Stimulated activated CD8-positive, alpha-beta memory T cell treated with anti-CD3 and anti-CD28 coated beads, Interleukin-4, amount 100 ng/mL, for 4 hours (primary cell): ENCODE data around the gene INPP5D.

Source experiments
- DNase-seq, 2 donors: peaks; one replicate each; pipeline ENCODE4 v3.0.0-alpha.2; 2020; ENCODE audit warnings: low read depth in 2 of 2, low spot score in 1 of 2

INPP5D gene

DNA sequence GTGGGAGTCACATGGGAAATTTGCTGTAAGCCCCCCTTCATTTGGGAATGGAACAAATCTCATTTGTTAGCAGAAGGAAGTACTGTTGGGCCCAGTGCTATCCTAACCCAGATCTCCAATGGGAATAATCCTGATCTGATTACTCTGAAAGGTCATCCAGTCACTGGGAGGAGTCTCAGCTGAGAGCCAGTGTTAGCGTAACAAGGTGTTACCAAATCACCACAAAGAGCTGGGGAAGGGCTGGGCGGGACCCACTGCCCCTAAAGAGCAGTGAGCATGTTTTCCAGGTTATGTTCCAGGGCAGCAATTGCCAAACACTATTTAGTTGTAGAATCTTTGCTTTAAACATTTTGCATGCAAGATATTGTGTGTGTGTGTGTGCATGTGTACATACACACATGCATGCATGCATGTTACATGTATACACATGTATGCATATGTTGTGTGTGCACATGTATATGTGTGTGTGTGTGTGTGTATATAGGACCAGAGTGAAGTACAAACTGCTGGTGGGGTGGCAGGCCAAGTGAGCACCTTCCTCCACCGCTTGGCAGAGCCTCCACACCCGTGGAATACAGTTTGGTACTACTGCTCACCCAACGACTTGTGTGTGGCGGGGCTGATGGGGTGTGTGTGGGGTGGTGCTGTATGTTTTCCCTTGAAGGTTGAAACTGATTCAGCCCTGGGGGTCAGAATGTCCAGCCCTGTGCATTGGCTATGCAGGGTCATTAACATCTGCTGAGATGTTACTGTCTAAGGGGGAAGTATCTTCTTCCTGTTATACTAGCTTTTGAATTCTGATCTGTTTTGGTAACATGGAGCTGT, 15.2 kb downstream of the INPP5D start:
- no peak for DNase-seq

DNA sequence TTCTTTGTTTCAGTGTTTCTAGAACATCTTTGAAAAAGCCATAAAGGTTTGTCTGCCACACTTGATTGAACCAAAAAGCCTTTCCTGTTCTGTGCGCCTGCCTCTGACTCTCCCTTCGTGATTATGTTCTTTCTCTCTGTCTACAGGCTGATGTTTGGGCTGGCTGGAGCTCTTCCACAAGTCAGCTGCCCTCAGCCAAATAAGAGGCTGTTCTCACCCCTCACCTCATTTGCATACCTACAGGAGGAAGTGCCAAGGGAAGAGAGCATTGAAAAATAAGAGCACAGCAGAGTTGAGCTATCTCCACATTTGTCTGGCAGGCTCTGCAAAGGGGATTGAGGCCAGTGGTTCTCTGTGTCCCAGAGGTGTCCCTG, 15.8 kb downstream of the INPP5D start:
- DNase-seq: no peak

DNA sequence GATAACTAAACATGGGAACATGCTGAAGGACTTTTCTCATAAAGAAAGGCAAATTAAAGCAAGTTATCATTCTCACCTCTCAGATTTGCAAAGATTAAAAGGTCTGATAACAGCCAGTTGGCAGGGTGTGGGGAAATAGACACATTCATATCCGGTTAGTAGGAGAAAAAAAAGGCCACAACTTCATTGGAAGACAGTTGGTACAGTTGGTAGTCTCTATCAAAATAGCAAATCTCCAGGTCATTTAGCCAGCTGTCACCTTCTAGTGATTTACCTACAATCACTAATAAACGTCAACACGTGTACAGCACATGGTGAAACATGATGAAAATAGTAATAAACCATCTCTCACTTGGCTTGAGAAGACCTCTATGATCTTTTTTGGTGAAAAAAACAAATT, 16.6 kb downstream of the INPP5D start:
- DNase-seq: no peak

DNA sequence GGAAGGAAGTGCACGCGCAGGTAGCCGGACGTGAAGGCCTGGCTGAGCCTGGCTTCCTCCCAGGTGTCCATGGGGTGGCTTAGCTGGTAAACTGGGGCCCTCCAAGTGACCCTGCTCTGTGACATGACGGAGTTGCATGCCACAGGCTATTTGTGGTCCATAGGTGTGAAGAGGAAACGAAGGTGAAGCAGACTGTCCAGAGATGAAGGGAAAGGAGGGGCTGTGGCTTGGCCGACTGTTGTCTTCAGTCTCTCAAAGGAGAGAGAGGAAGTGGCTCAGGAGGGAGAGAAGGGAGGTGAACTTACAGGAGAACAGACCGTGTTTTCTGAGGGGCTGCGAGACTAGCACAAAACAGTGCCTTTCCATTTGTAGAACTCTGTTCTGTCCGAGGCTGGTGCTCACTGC, 19.3 kb downstream of the INPP5D start:
- no peak for DNase-seq

DNA sequence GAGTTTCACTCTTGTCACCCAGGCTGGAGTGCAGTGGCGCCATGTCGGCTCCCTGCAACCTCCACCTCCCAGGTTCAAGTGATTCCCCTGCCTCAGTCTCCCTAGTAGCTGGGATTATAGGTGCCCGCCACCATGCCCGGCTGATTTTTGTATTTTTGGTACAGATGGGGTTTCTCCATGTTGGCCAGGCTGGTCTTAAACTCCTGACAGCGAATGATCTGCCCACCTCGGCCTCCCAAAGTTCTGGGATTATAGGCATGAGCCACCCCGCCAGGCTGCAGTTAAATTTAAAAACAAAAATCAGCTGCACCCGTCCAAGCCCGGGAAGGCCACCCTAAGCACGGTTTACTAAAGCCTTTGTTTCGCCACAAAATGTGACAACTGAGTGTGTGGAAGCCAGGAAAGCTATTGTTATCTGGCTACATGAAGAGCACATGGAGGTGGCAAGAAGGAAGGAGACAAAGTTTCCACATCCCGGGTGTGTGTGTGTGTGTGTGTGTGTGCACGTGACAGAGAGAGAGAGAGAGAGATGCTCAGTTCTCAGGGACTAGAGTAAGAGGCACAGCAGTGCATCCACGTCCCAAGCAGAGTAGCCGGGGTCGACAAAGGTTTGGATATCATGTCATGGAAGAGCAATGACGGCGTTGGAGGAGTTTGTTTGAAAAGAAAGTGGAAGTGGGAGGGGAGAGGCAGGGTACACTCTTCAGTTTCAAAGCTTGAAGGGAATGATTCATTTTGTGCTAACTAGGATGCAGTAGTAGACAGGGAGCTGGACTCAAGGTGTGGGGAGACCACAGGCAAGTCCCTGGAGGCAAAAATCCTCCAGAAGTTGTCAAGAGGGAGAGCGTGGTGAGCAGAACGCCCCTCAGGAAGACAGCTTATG, 20.1 kb downstream of the INPP5D start:
- no peak for DNase-seq

DNA sequence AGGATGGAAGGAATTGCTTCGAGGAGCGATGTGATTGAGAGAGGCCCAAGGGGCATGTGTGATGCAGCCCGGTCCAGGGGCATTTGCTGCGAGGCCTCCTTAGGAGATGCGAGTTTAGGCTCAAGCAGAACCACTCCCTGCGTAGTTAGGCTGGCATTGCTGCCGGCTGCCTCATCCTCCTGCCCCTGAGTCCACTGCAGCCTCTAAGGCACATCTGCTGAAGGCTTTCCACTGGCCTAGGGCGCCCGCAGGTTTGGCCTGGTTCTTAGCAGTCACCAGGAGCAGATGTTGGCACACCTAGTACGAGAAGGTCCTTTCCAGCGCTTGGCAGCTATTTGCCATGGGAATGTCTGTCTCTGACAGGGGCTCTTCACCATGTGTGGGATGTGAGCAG, 20.7 kb downstream of the INPP5D start:
- DNase-seq: no peak

DNA sequence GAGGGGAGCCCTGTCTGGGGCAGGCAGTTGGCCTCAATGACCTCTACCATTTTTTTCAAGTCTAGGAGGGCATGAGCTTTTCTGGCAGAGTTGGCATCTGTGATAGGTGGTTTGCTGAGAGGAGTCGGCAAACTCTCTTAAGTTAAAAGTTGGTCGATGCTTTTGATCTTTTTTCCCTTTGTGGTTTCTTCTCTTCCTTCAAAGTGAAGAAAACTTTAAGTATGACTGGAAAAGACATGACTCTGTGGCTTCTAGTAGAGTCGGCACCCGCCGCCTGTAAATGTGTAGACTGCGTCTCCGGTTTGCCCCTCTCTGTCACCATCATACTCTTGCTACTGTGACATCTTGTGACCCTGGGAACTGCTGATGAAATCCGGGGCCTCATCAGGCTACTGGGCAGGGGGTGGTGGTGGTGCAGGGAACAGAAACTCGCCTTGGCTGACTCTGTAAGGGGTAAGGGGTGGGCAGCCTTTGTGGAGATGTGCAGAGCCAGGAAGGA, 21.1 kb downstream of the INPP5D start:
- DNase-seq: no peak

DNA sequence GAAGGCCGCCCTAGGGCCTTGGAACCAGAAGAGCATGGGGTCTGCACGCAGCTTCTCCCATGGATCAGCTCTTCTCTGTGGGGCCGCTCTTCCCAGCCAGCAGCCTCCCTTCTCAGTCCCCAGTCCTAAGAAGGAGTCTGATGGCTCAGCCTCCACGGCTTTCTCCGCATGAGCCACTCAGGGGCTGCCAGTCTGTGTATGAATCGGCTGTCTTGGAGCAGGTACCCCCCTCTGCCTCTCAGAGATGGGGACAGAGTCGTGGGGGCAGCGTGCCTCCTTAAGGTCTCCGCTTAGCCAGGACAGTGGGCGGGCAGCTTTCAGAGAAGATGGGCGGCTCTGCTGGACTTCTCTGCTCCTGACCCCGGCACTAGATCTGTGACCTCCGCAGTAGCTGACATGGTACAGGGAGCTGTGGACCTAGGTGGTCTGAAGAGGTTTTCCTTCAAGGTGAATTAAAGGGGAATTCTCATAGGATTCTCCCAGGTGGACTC, 21.6 kb downstream of the INPP5D start:
- DNase-seq: no peak

DNA sequence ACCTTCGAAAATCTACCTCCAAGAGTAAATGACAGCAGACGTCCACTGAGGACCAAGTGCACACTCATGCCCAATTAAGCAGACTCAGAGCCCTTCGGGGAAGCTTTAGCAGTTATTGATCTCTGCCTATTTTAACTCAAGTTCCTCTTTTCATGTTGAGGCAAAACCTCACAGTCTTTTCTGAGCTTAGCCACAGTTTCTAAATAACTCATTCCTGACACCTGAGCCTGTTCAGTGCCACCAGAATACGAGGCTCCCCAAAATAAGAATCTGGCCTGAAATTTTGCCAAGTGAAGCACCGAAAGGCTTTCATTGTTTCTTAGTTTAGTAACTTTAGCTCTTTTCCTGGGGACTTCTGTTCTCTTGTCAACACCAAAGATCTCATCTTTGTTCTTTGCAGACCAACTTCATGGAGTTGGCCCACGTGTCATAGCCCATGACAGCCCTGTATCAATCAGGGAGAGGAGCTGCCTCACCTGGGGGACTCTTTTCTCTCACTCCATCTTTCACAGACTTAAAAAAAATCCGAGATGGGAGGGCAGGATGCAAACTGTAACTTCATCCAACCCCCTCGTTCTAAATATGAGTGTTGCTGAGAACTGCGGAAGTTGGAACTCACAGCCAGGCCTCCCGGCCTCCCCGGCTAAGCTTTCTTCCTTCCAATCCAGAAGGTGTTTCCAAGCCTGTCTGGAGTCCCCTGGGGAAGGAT, 22.2 kb downstream of the INPP5D start:
- DNase-seq: no peak

DNA sequence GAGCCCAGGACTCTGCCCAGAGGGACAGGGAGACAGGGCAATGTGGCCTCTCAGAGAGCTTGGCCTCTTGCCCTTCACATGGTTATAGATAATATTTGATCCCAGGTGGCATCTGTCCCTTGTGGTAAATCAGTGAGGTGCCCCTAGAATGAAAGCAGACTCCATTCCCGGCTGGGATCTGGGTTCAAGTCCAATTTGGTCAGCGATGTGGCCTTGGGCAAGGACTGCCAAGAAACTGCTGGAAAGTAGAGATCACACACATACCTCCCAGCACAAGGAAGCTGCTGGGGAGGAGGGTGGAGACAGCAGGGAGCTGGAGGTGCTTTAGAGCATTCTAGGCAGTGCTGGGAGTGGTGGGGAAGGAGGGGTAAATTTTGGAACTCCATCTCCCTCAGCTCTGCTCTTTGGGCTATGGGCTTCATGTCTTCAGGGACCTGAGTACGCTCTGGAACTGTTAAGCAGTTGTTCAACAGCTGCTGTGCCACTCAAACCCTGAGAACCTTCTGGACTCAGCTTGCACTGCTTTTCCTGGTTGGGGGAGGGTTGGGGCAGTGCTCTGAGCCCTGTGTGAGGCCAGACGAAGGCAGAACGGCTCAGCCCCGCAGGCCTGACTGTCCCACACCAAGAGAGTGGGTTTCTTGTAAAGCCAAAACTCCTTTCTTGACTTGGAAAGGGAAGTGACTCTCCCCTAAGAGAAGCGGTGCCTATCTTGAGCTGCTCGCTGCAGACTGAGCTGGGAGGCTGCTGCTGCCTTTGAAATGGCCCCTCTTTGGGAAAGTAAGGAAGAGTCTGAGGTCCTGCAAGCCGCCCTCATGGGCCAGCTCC, 23.0 kb downstream of the INPP5D start:
- no peak for DNase-seq

DNA sequence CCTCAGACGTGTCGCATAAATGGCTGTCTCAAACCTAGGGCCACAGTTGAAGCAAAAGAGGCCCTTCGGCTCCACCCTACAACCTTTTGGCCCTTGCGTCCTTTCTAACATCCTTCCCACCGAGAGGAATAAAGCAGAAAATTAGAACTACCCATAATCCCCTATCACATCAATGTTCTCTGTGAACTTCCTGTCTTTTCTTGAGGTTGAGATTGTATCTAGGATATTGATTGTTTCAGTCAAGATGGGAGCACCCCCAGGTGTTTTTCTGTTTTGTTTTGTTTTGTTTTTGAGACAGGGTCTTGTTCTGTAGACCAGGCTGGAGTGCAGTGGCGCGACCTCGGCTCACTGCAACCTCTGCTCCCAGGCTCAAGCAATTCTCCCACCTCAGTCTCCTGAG, 23.6 kb downstream of the INPP5D start:
- no peak for DNase-seq

DNA sequence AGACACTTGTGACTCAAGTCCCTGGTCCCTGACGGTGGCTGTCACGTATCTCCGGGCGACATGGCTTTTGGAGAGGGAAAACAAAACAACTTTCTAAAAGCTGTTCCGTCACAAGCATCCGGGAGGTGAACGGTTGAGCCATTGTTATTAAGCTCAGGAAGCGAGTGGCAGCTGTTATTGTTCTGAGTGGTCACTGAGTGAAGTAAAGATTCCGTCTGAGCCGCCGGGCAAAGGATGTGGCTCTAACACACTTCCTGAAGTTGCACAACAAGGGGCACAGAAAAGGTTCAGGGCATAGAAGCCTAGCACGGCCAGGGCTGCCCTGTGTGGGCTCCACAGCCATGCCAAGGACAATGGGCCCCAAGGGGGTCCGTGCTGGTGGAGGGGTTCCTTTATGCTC, 24.3 kb downstream of the INPP5D start:
- no peak for DNase-seq

DNA sequence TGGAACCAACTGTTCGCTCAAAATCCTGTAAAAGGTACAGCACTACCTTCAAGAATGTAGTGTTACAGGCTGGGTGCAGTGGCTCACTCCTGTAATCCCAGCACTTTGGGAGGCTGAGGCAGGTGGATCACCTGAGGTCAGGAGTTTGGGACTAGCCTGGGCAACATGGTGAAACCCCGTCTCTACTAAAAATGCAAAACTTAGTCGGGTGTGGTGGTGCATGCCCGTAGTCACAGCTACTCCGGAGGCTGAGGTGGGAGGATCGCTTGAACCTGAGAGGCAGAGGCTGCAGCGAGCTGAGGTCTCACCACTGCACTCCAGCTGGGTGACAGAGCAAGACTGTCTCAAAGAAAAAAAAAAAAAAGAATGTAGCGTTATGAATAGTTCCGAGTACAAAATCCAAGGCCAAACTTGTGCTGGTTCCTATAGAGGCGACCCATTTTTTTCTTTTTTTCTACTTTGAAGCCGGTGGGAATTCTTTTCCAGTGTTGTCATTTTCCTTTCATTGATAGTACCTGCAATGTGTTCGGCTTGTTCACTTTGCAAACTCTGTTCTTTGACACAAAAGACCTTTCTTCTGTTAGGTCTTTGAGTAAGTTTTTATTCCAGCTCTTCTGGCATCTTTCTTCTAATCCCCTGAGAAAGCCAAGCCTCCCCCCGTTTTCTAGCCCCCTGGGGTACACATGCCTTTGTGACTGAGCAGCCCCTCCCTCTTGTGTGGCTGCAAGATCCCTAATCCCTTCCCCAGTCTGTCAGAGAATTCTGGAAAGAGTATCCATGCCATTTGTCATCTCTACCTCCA, 25.1 kb downstream of the INPP5D start:
- DNase-seq: no peak

DNA sequence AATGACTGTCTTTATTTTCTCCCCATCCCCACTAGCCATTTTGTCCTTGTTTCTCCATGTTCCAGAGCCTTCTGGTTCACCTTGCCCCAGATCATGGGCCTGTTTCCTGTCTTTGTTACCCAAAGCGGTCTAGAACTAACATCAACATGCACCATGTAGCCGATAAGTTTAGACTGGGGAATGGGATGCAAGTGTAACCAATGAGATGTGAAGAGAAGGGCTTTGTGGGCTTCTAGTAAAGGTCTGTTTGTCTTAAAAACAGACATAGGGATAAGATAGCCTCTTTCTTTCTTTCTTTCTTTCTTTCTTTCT, 25.7 kb downstream of the INPP5D start:
- DNase-seq: no peak

DNA sequence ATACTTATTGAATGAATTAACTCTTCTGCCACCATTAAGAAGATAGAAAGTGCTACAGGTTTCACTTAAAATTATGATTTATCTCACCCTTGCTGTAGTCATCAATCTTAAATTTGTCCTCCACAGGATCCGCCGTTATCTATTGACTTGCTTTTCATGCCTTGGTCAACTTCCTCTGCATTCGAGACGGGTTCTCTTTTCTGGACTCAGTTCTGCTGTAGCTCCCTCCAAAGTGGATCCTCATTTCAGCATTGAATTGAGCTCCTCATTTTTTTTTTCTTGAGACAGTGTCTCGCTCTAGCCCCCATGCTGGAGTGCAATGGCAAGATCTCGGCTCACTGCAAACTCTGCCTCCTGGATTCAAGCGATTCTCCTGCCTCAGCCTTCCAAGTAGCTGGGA, 27.6 kb downstream of the INPP5D start:
- no peak for DNase-seq

DNA sequence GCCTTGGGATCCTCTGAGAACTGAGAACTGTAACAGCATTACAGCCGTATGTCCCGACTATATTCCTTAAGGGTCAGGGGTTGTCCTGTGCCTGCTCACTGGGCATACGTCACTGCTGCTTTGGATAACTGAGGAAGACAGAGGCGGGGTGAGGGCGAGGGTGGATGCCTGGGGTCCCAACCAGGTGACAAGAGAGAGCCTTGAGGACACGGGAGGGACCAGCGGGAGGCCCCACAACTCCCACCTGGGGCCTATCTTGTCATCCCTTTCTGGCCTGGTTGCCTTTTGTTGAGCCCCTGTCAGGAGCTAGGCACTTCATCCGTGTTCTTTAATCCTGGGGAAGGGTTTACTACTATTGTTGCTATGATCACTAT, 28.8 kb downstream of the INPP5D start:
- no peak for DNase-seq

DNA sequence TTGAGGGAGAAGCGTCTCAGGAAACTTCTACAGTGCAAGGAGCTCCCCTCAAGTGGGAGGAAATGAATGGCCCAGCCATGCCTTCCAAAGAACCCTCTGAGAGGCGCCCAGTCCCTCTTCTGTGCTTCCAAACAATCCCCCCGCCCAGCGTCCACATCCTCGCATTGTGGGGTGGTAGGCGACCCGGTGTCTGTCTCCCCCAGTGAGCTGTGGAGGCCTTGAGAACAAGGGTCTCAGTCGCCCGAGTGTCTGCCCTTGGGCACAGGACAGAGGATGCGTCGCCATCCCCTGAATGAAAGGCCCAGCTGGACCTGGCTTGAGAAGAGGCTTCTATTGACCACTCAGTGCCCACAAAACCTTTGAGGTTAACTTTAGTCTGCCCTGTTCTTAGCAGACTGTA, 29.7 kb downstream of the INPP5D start:
- DNase-seq: no peak

DNA sequence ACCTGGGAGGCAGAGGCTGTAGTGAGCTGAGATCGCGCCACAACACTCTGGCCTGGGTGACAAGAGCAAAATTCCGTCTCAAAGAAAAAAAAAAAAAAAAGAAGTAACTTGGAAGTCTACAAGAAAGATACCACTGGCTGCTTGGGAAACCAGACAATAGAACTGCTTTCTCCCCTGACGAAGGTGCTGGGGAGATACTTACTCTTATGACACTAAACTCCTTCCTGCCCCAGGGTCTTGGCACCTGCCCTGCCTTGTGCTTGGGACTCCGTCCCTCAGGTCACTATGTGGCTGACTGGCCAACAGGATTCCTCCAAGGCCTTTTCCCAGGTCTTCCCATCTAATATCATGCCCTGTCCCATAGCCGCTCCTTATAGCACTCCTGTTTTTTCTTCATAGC, 30.7 kb downstream of the INPP5D start:
- no peak for DNase-seq

DNA sequence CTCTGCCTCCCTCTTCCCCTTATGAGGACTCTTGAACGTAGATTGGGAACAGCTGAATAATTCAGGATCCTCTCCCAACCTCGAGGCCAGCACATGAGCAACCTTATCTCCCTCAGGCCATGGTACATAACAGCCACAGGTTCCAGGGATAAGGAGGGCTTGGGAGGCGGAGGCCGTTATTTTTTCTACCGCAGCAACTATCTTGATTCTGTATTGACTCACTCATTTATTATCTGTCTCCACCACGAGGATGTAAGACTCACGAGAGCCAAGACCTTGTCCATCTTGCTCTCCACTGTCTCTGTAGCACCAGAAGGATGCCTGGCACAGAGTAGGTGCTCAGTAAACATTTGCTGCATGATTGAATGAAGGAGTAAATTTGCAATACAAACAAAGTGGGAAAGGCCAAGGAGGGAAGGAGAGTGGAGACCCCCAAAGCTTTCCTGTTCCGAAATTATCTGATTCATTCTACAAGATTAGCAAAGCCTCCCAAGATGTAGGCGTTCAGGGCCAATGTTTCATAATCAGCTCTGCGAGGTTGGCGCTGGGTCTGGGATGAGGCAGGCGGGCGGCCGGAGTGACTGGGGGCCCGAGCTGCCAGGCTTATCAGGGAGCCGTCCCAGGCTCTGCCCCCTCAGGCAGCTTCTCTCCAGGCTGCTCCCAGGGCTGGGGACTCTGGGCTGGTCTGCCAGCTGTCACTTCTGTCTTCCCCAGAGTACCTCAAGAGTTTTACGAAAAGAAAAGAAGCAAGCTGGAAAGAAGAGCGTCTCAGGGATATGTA, 31.6 kb downstream of the INPP5D start:
- no peak for DNase-seq
